SU-DHL-6 (cell line): ENCODE data around the gene PHTF1.

ENCODE experiments used
- H2AFZ ChIP-seq: fragments of 200-600 bp; sonication (generic); 2 replicates; pipeline ENCODE4 v1.6.1; 2014; ENCODE audit warnings: low read depth, mild to moderate bottlenecking, moderate library complexity, mixed read lengths, antibody characterized with exemption, low read length; ENCODE audit not compliant: severe bottlenecking
- H3F3A ChIP-seq: fragments of 200-600 bp; shearing (Covaris generic); 2 replicates; pipeline ENCODE4 v1.6.0; 2016; ENCODE audit warnings: antibody characterized with exemption, mild to moderate bottlenecking; ENCODE audit not compliant: insufficient read depth
- H3K27ac ChIP-seq: fragments of 200-600 bp; sonication (generic); 2 replicates; pipeline ENCODE4 v1.5.1; 2016; ENCODE audit warnings: low read depth, mild to moderate bottlenecking, low read length, moderate library complexity, mixed read lengths
- H3K27me3 ChIP-seq: fragments of 200-600 bp; sonication (generic), shearing (Covaris generic); 2 replicates; pipeline ENCODE4 v1.6.0; 2014; ENCODE audit warnings: mild to moderate bottlenecking, low read length
- H3K36me3 ChIP-seq: fragments of 200-600 bp; sonication (generic); 2 replicates; pipeline ENCODE4 v1.6.1; 2014; ENCODE audit warnings: mild to moderate bottlenecking, low read length, mixed read lengths
- H3K4me2 ChIP-seq: fragments of 300-600, 200-600 bp; shearing (Covaris generic), sonication (generic); 2 replicates; pipeline ENCODE4 v1.6.0; 2014; ENCODE audit warnings: low read length, low read depth, mild to moderate bottlenecking; ENCODE audit not compliant: poor library complexity, severe bottlenecking
- H3K4me3 ChIP-seq: fragments of 200-600 bp; sonication (generic); 2 replicates; pipeline ENCODE4 v1.5.1; 2014; ENCODE audit warnings: antibody characterized with exemption, low read length, mild to moderate bottlenecking, mixed read lengths; ENCODE audit not compliant: insufficient read depth, poor library complexity, severe bottlenecking
- H3K79me2 ChIP-seq: fragments of 200-600 bp; sonication (generic); 2 replicates; pipeline ENCODE4 v1.6.1; 2014; ENCODE audit warnings: mild to moderate bottlenecking, low read length, moderate library complexity; ENCODE audit not compliant: insufficient read depth
- H3K9ac ChIP-seq: fragments of 200-600 bp; sonication (generic); 2 replicates; pipeline ENCODE4 v1.7.0; 2014; ENCODE audit warnings: mild to moderate bottlenecking, low read length
- H3K9me2 ChIP-seq: fragments of 200-600 bp; sonication (generic); replicated peaks from 2 replicates; pipeline ENCODE4 v1.6.1; 2014; ENCODE audit warnings: low read length; ENCODE audit not compliant: insufficient read depth
- H3K9me3 ChIP-seq: fragments of 200-600 bp; sonication (generic); 2 replicates; pipeline ENCODE4 v1.6.1; 2014; ENCODE audit warnings: low read length, mixed read lengths; ENCODE audit not compliant: insufficient read depth
- H4K20me1 ChIP-seq: fragments of 200-600 bp; sonication (generic); 2 replicates; pipeline ENCODE4 v1.6.1; 2014; ENCODE audit warnings: low read depth, mild to moderate bottlenecking, antibody characterized with exemption, low read length, moderate library complexity, mixed read lengths
- EZH2phosphoT487 ChIP-seq: fragments of 200-600 bp; sonication (generic), shearing (Covaris generic); conservative IDR thresholded peaks from 2 replicates; pipeline ENCODE4 v1.6.1; 2018; ENCODE audit warnings: mild to moderate bottlenecking, antibody characterized with exemption, low read length, moderate library complexity, mixed read lengths
- TF ChIP-seq, protein P1 (sequence below): fragments of 200-600 bp; sonication (generic); IDR thresholded peaks from one replicate; pipeline ENCODE4 v1.5.1; 2017; ENCODE audit warnings: antibody characterized with exemption, mild to moderate bottlenecking, low read length, moderate library complexity; ENCODE audit not compliant: insufficient read depth, poor library complexity, severe bottlenecking

PHTF1 gene

DNA sequence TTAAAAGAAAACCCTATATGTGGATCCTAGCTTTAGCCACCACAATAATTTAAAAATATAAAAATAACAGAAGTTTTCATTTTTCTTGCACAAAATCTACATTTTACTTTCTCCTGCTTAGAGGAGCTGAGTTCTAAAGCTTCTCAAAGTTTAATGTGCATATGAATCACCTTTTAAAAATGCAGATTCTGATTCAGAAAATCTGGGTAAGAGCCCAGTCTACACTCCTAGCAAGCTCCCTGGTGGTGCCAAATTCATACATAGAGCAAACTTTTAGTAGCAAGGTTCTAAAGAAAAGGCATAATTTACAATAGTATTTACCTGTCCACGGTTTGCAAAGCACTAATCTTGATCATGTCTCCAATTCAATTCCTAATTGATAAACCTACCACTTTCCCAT is 33.7 kb upstream of the PHTF1 start:
- peaks cover 24% of the 10 kb centered on the region; the same call in 1 of the 2 replicates for H3K36me3 ChIP-seq
- no peak overlapping the region for H3K4me3 ChIP-seq
- no peaks in the 10 kb centered on the region; the same call in 1 of the 2 replicates for H4K20me1 ChIP-seq
- H3K9ac ChIP-seq = no peak overlapping the region
- H3F3A ChIP-seq = no peaks in the 10 kb centered on the region; the same call in 1 of the 2 replicates
- TF ChIP-seq, protein P1, sequence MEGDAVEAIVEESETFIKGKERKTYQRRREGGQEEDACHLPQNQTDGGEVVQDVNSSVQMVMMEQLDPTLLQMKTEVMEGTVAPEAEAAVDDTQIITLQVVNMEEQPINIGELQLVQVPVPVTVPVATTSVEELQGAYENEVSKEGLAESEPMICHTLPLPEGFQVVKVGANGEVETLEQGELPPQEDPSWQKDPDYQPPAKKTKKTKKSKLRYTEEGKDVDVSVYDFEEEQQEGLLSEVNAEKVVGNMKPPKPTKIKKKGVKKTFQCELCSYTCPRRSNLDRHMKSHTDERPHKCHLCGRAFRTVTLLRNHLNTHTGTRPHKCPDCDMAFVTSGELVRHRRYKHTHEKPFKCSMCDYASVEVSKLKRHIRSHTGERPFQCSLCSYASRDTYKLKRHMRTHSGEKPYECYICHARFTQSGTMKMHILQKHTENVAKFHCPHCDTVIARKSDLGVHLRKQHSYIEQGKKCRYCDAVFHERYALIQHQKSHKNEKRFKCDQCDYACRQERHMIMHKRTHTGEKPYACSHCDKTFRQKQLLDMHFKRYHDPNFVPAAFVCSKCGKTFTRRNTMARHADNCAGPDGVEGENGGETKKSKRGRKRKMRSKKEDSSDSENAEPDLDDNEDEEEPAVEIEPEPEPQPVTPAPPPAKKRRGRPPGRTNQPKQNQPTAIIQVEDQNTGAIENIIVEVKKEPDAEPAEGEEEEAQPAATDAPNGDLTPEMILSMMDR = no peak
- TF ChIP-seq EZH2phosphoT487 = no peak
- peaks cover 16% of the 10 kb centered on the region for H3K79me2 ChIP-seq
- H3K27me3 ChIP-seq = no peaks in the 10 kb centered on the region
- H3K4me2 ChIP-seq = no peak overlapping the region
- H3K27ac ChIP-seq = no peak overlapping the region
- H2AFZ ChIP-seq = no peak overlapping the region
- no peaks in the 10 kb centered on the region for H3K9me2 ChIP-seq
- no peaks in the 10 kb centered on the region for H3K9me3 ChIP-seq

DNA sequence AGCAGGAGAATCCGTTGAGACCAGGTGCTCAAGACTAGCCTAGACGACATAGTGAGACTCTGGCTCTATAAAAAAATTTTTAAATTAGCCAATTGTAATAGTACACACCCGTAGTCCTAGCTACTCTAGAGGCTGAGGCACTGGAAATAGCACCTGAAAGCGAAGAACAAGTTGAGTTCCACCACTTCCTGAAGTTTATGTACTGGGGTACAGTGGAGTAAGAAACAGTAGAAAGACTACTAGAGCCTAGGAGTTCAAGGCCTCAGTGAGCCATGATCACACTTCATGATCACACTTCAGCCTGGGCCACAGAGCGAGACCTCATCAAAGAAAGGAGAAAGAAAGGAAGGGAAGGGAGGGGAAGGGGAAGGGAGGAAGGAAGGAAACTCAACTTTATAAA is 33.2 kb upstream of the PHTF1 start:
- no peak overlapping the region for H3K9ac ChIP-seq
- H3K79me2 ChIP-seq = peaks cover 13% of the 10 kb centered on the region; the same call in 1 of the 2 replicates
- H4K20me1 ChIP-seq = no peaks in the 10 kb centered on the region; the same call in 1 of the 2 replicates
- no peaks in the 10 kb centered on the region for H3K9me3 ChIP-seq
- H3K27ac ChIP-seq = no peak overlapping the region
- TF ChIP-seq, protein P1 = no peak
- TF ChIP-seq EZH2phosphoT487 = no peak
- H3K4me2 ChIP-seq = no peak overlapping the region
- H3K4me3 ChIP-seq = no peak overlapping the region
- H3K9me2 ChIP-seq = no peaks in the 10 kb centered on the region
- H3K36me3 ChIP-seq = peaks cover 22% of the 10 kb centered on the region; the same call in 1 of the 2 replicates
- no peaks in the 10 kb centered on the region for H3K27me3 ChIP-seq
- no peak overlapping the region for H2AFZ ChIP-seq
- H3F3A ChIP-seq = no peaks in the 10 kb centered on the region; the same call in 1 of the 2 replicates

DNA sequence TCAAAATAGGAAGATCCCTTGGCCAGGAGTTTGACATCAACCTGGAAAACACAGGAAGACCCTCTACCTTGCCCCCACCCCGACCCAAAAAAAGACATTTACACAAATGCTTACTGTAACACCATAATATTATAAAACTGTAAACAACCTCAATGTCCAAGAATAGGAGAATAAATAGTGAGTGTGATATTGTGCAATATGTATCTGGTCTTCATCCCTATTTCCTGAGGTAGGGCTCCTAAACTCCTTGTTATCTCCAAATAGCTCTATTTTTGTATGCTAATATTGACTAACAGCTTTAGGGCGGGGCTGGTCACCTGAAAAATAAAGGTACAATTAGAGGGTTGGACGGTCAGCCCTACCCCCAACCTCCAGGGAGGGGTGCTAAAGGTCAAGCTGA is 29.5 kb upstream of the PHTF1 start:
- Histone ChIP-seq H2AFZ (no peak overlapping the region), H3F3A (peaks cover 11% of the 10 kb centered on the region; the same call in 1 of the 2 replicates), H4K20me1 (no peaks in the 10 kb centered on the region; the same call in 1 of the 2 replicates), H3K4me2 (no peak overlapping the region), H3K27ac (no peak overlapping the region), H3K79me2 (peaks cover 15% of the 10 kb centered on the region; the same call in 1 of the 2 replicates), H3K27me3 (no peaks in the 10 kb centered on the region), H3K4me3 (no peak overlapping the region), H3K36me3 (no peaks in the 10 kb centered on the region), H3K9ac (no peak overlapping the region), H3K9me3 (no peaks in the 10 kb centered on the region), H3K9me2 (no peaks in the 10 kb centered on the region)
- TF ChIP-seq EZH2phosphoT487 = no peak
- TF ChIP-seq, protein P1 = no peak
